HG03108 (cell line): ENCODE data around the gene FZD10.

Source experiments
- ATAC-seq: cut with Tn5 transposase; IDR thresholded peaks from one replicate; pipeline ENCODE4 v1.9.1; 2021; ENCODE audit warnings: moderate library complexity; ENCODE audit not compliant: unreplicated experiment

FZD10 gene

GRCh38 chr12:130153803-130154202 lies 8.5 kb upstream of the FZD10 start:
- no peak for ATAC-seq

- ATAC-seq = no peak
Measured at GRCh38 chr12:130154276-130155070, 7.8 kb upstream of the FZD10 start.

GRCh38 chr12:130155416-130156073 lies 6.7 kb upstream of the FZD10 start:
- no peak for ATAC-seq

- no peak for ATAC-seq
Measured at GRCh38 chr12:130156652-130157275, 5.5 kb upstream of the FZD10 start.

GRCh38 chr12:130157998-130158753 lies 4.1 kb upstream of the FZD10 start:
- no peak for ATAC-seq

DNA sequence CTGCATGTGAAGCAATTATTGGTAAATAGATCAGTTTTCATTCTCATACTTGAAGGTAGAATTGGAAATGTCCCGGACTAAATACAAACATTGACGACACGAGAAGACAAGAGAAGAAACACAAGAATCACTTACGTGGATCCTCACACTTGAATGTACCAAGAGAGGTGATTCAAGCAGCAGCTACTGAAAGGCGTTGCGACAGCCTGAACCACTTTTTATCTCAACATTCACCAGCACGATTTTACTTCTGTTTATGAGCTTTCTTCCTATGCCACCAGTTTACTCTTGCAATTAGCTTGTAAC lies 3.6 kb upstream of the FZD10 start:
- ATAC-seq = no peak

- no peak for ATAC-seq
Measured at GRCh38 chr12:130160306-130160705, 2.0 kb upstream of the FZD10 start.

DNA sequence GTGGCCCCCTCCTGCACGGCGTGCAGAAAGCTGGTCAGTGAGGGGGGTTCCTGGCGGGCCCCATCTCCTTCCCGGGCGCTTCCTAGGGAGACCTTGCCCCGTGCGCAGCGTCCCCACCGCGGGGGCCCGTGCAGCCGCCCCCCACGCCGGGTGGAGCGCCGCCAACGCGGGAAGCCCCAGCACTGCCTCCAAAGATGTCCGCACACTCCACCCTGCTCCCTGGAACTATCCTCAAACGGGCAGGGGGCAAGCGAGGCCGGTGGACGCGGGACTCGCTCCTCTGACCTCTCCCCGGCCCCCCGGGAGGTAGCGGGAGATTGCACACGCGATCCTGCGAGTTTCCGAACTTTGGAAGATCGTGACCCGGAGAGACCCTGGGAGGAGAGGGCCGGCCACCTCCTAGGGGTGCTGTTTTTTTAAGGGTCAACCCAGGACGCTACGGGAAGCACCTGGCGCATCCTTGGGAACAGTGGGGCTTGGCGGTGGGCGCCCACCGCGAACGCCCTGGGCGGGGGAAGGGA lies 1.5 kb upstream of the FZD10 start:
- no peak for ATAC-seq

- no peak for ATAC-seq
Measured at GRCh38 chr12:130161261-130162243, 712 bp upstream of the FZD10 start.

DNA sequence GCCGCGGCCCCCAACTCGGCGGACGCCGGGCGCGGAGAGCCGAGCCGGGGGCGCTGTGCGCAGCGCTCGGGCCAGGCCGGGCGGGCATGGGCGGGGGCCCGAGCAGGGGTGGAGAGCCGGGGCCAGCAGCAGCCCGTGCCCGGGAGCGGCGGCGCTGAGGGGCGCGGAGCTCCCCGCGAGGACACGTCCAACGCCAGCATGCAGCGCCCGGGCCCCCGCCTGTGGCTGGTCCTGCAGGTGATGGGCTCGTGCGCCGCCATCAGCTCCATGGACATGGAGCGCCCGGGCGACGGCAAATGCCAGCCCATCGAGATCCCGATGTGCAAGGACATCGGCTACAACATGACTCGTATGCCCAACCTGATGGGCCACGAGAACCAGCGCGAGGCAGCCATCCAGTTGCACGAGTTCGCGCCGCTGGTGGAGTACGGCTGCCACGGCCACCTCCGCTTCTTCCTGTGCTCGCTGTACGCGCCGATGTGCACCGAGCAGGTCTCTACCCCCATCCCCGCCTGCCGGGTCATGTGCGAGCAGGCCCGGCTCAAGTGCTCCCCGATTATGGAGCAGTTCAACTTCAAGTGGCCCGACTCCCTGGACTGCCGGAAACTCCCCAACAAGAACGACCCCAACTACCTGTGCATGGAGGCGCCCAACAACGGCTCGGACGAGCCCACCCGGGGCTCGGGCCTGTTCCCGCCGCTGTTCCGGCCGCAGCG lies 639 bp downstream of the FZD10 start:
- ATAC-seq = no peak

DNA sequence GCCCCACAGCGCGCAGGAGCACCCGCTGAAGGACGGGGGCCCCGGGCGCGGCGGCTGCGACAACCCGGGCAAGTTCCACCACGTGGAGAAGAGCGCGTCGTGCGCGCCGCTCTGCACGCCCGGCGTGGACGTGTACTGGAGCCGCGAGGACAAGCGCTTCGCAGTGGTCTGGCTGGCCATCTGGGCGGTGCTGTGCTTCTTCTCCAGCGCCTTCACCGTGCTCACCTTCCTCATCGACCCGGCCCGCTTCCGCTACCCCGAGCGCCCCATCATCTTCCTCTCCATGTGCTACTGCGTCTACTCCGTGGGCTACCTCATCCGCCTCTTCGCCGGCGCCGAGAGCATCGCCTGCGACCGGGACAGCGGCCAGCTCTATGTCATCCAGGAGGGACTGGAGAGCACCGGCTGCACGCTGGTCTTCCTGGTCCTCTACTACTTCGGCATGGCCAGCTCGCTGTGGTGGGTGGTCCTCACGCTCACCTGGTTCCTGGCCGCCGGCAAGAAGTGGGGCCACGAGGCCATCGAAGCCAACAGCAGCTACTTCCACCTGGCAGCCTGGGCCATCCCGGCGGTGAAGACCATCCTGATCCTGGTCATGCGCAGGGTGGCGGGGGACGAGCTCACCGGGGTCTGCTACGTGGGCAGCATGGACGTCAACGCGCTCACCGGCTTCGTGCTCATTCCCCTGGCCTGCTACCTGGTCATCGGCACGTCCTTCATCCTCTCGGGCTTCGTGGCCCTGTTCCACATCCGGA lies 1.4 kb downstream of the FZD10 start:
- no peak for ATAC-seq

- ATAC-seq = no peak
Measured at GRCh38 chr12:130164216-130164542, 1.9 kb downstream of the FZD10 start.

DNA sequence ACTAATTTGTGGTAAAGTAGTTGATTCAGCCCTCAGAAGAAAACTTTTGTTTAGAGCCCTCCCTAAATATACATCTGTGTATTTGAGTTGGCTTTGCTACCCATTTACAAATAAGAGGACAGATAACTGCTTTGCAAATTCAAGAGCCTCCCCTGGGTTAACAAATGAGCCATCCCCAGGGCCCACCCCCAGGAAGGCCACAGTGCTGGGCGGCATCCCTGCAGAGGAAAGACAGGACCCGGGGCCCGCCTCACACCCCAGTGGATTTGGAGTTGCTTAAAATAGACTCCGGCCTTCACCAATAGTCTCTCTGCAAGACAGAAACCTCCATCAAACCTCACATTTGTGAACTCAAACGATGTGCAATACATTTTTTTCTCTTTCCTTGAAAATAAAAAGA lies 2.7 kb downstream of the FZD10 start:
- no peak for ATAC-seq

GRCh38 chr12:130166306-130166705 lies 4.0 kb downstream of the FZD10 start:
- ATAC-seq = no peak

- no peak for ATAC-seq
Measured at GRCh38 chr12:130167537-130167936, 5.3 kb downstream of the FZD10 start.

DNA sequence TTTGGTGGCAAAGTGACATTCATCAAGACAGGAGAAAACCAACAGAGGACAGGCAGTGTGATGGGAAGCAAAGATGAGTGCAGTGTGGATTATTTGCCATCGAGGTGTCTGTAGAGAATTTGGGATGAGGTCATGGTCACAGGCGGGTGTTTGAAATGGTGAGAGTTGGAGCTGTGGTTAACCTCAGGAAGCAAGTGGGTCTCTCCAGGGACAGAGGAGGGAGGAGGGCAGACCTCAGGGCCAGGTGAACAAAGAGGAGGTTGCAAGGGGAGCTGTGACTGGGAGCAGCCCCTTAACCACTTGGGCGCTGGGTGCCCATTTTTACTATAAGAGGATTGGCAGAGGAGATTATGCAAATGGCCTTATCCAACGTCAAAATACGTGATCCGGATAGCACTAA lies 7.0 kb downstream of the FZD10 start:
- ATAC-seq = no peak

DNA sequence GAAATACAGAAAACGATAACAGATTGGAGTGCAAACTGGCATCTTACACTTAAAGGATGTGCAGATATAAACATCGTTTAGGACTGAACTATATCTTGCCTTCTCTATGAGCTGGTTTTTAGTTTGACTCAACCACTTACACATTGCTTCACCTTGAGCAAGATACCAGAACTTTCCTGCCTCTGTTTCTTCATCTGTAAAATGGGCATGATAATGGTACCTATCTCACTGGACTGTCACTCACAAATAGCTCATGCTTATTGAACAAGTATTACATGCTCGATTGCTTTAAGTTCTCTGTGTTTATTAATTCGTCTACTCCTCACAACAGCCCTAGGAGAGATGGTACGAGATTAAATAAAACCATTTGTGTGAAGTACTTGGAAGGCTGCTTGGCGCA lies 7.7 kb downstream of the FZD10 start:
- ATAC-seq = no peak

- ATAC-seq = no peak
Measured at GRCh38 chr12:130170611-130171010, 8.3 kb downstream of the FZD10 start.

- ATAC-seq = no peak
Measured at GRCh38 chr12:130177635-130178242, 15.5 kb downstream of the FZD10 start.
